GM18507 (cell line): ENCODE results near the gene SCRN2.

Experiments used
- DNase-seq: peaks from one replicate; pipeline ENCODE4 v3.0.0; 2011; ENCODE audit warnings: low read depth; ENCODE audit not compliant: insufficient read length; ENCODE audit errors: extremely low spot score
- FAIRE-seq: peaks from 2 replicates; lab custom pipeline; 2011; peaks lifted over from hg19 to GRCh38; lab: Jason Lieb, UNC

The SCRN2 gene

DNA sequence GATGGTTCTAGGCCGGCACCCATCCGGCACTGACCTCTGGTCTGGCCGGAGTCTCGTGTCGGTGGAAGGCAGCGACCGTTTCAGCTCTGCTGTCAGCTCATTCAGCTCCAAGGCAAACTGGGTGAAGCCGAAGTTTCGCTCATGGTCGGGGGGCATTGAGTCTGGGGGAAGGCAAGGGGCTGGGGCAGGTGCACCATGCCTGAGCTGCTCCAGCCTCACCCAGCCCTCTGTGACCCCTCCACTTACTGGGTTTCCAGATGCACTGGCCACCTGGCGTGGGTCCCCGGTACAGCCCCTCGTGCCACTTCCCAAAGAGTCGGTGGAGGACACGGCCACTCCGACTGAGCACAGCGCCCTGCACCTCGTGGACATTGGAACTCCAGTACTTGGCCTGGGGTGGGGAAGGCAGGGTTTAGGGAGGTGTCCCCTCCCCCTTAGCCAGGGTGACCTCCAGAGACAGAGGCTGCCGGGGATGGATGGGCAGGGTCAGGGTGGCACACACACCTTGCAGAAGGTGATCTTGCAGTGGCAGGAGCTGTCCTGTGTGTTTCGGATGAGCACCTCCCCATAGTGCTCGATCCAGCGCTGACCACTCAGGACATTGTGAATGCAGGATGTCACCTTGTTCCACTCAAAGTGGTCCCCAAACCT lies 32.1 kb downstream of the SCRN2 start:
- FAIRE-seq (no peak), DNase-seq (no peak)

- FAIRE-seq (no peak), DNase-seq (no peak)
These were observed 32.8 kb downstream of the SCRN2 start for GRCh38 chr17:47808036-47808829.

- DNase-seq (no peak), FAIRE-seq (no peak)
These were observed 33.7 kb downstream of the SCRN2 start for GRCh38 chr17:47807421-47807820.

GRCh38 chr17:47806913-47807255 lies 34.2 kb downstream of the SCRN2 start:
- DNase-seq (no peak), FAIRE-seq (no peak)

- FAIRE-seq (no peak), DNase-seq (no peak)
These were observed 34.8 kb downstream of the SCRN2 start for GRCh38 chr17:47806026-47806912.

- no peak for FAIRE-seq
- no peak for DNase-seq
These were observed 36.6 kb downstream of the SCRN2 start for GRCh38 chr17:47804461-47804860.

- DNase-seq = no peak
These were observed 37.3 kb downstream of the SCRN2 start for GRCh38 chr17:47803751-47804150.

GRCh38 chr17:47803201-47803600 lies 37.9 kb downstream of the SCRN2 start:
- DNase-seq (no peak), FAIRE-seq (no peak)

More at GRCh38 chr17:47803751-47804150, 37.3 kb downstream of the SCRN2 start:
- FAIRE-seq = no peak

DNA sequence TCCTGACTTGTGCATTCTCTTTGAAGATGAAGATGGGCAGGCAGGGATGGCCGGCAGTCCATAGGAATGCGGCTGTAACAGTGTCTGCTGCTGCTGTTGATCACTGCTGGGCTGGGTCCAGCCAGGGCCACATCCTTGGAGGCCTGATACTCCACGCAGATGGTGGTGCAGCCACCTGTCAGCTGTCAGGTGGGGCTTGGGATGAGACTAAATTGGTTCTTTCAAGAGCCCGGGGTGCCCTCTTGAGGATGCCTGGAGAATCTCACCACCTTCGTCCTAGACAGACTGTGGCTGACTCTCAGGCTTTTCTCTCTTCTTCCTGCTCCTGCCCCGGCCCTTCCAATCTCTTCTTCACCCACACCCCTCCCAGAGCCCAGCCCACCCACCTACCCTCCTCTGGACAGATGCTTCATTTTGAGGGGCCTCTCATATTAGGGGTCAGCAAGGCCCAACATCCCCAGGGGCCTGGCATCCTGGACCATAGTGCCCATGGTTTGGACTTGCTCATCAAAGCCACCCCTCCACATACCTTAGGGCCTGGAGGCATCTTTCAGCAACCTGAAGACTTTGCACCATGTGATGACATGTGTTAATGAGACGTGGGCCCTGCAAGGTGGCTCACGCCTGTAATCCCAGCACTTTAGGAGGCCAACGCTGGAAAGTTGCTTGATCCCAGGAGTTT lies 38.6 kb downstream of the SCRN2 start:
- DNase-seq (peak; percentile 67), FAIRE-seq (peak; percentile 91)

- no peak for DNase-seq
These were observed 39.2 kb downstream of the SCRN2 start for GRCh38 chr17:47801906-47802305.

GRCh38 chr17:47801176-47801765 lies 39.8 kb downstream of the SCRN2 start:
- no peak for DNase-seq
- no peak for FAIRE-seq

More at GRCh38 chr17:47801906-47802305, 39.2 kb downstream of the SCRN2 start:
- no peak for FAIRE-seq

GRCh38 chr17:47800686-47801085 lies 40.4 kb downstream of the SCRN2 start:
- no peak for FAIRE-seq
- no peak for DNase-seq

DNA sequence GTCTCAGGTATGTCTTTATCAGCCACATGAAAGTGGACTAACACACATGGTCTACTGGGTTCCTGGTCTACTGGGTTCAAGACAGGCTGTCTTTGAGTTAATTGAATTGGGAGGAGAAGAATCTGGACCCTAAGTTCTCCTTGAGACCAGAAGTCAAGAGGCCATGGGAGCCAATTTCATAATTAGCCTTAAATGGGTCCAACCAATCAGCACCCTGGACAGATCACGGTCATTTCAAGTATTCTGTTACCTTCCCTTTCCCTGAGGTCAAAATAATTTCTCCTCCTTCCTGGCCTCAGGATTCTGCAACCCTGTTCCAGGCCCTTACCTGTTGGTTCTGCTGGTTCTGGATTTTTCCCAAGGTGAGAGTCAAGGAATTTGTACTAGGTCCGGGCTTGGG lies 43.3 kb downstream of the SCRN2 start:
- no peak for DNase-seq
- no peak for FAIRE-seq

DNA sequence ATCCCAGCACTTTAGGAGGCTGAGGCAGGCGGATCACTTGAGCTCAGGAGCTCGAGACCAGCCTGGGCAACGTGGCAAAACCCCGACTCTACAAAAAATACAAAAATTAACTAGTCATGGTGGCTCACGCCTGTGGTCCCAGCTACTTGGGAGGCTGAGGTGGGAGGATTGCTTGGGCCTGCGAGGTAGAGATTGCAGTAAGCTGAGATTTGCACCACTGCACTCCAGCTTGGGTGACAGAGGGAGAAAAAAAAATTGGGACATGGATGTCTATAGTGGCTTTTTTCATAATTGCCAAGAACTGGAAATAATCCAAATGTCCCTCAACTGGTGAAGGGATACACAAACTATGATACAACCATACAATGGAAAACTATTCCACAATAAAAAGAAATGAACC lies 48.1 kb downstream of the SCRN2 start:
- DNase-seq (no peak), FAIRE-seq (no peak)

DNA sequence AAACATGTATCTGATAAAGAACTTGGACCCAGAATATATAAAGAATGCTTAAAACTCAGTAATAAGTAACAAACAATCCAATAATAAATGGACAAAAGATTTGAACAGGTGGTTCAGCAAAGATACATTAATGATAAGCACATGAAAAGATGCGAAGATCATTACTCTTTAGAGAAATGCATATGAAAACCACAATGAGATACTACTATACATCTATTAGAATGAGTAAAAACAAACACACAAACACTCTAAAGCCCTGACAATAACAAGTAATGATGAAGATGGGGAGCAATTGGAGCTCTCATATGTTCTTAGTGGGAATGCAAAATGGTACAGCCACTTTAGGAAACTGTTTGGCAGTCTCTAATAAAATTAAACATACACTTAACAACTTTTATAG lies 48.6 kb downstream of the SCRN2 start:
- no peak for DNase-seq
- no peak for FAIRE-seq

DNA sequence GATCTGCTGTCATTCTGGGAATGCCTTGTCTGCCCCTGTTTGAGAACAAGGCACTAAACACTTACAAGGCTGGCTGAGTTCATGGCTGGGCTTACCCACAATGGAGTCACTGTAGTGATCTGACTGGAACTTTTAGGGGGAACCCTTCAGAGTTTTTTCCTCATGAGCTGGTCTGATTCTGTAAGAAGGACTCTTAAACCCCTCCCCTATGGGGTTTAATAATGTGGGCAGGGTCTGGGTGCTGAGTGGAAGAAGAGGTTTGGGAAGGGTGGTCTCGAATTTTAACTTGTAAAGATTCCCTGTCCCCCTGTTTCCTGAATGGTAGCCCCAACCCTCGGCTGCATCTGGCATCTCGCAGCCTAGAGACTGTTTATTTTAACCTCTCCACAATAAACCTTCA lies 50.0 kb downstream of the SCRN2 start:
- DNase-seq (no peak), FAIRE-seq (no peak)

DNA sequence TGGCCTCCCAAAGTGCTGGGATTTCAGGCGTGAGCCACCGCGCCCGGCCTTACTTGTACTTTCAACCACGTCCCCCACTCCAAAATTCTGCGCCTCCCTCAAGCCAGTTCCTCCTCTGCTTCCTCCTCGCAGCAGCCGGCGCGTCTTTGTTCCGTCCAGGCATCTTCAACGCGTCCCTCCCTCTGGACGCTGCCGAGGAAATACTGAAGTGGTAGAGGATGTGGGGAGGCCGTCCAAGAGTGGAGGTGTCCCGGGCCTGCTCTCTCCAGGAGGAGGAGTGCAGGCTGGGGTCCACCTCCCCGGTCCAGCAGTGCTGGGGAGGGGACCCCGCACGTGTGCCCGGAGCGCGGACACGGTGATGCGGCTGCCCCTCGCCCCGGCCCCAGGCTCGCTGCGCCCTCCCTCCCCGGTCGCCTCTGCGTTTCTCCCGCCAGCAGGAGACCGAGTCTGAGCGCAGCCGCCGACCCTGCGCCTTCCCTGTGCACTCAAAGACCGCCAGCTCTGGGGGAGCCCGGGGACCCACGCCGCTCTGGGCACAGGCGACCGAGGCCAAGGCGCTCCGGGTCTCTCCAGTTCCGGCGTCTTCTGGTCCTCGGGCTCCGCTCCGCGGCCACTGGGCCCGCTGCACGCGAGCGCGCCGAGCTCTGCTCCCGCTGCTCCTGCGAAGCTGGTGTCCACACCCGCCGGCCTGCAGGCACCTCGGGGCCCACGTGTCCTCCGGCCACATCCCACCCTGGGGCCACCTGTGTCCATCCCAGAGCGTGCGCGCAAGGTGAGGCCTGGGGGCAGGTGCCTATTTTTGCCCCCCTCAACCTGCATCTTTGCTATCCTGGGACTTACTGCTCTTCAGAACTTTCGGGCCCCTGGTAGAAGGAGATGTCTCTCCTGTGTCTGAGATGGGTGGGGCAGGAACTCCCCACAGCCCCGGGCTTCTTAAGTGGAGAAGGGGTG lies 51.2 kb downstream of the SCRN2 start:
- DNase-seq (peak; percentile 46), FAIRE-seq (no peak)
